Kidney epithelial cell (primary cell): ENCODE results near the gene APOBR. TPM values are rescaled to one million over a fixed set of nuclear protein-coding genes. Genes with fewer than 3 reads are reported as not detected.
"Not testable (repeated sequence)": the region's sequence is repeated elsewhere in the genome, so short reads cannot be mapped to it uniquely, and the experiment has no call there.

Experiments
- DNase-seq: peaks from one replicate; pipeline ENCODE4 v3.0.0-alpha.2; 2010; ENCODE audit warnings: low read depth
- H3K27me3 ChIP-seq: 2 replicates; pipeline ENCODE4 v1.6.0; 2011; ENCODE audit warnings: low read length; ENCODE audit not compliant: control insufficient read depth, insufficient read depth
- H3K36me3 ChIP-seq: 2 replicates; pipeline ENCODE4 v1.5.1; 2011; ENCODE audit warnings: low read length; ENCODE audit not compliant: control insufficient read depth, insufficient read depth
- H3K4me3 ChIP-seq: 2 replicates; pipeline ENCODE4 v1.5.1; 2011; ENCODE audit warnings: low read depth, mild to moderate bottlenecking, control low read depth, low read length
- CTCF ChIP-seq: IDR thresholded peaks from 2 replicates; pipeline ENCODE4 v1.5.1; 2011; ENCODE audit warnings: mild to moderate bottlenecking, moderate library complexity, low read length, control low read depth, inconsistent platforms; ENCODE audit not compliant: insufficient read depth, poor library complexity, severe bottlenecking
- total RNA-seq: library from RNA; depleted of rRNA; stranded (reverse); fragments of >200 nt; gene quantifications from 2 replicates; pipeline ENCODE4 v1.2.3, GENCODE V29; 2015

Gene APOBR, protein sequence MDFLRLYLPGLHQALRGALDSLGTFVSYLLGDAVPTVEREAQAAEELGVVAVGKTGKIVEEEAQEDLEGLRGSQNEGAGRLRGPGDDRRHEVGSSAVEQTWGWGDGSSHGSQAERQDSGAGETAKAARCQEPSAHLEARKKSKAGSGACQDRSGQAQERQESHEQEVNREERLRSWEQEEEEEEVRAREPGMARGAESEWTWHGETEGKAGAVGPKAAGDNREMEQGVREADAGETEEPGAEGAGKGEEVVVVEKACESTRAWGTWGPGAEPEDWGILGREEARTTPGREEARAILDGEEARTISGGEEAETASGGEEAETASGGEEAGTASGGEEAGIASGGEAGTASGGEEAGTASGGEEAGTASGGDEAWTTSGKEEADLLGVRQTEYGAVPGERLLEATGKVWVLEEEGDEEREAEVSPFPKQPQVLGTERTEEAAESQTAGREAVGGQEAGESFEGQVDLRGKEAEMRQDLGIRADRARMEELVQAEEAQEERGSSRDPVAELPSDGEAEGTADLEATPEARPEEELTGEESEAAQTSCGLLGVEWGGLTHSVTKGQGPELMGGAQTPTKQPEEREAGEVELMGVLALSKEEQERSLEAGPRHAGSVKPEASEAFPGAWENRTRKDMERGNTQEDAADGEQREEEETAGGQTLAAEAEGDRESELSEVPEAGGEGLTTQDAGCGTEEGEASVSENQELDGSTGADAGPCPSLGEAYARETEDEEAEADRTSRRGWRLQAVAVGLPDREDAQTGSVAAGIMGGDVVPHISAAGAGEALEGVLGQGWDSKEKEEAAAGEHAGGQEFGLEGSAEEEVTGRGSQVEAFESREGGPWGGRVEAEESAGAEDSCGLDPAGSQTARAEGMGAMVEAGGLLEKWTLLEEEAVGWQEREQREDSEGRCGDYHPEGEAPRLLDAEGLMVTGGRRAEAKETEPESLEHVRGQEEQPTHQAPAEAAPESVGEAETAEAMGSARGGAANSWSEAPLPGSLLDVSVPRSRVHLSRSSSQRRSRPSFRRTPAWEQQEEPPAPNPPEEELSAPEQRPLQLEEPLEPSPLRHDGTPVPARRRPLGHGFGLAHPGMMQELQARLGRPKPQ
- 0.21 TPM in 2 replicates for total RNA-seq

- H3K4me3 ChIP-seq, result no peak within 1 kb of the TSS
- no peaks in the 10 kb centered on the region for H3K36me3 ChIP-seq
- peaks cover 3% of the 10 kb centered on the region for H3K27me3 ChIP-seq
- no peak for DNase-seq
- no peak for TF ChIP-seq CTCF
Observed at GRCh38 chr16:28494121-28494851, at the start of gene APOBR. TSS of gene APOBR (plus strand) at chr16:28494643. CDS start at chr16:28494682, 39 bp downstream.

GRCh38 chr16:28446388-28446787 is 48.1 kb upstream of the APOBR start:
- not testable (repeated sequence) for H3K4me3 ChIP-seq, H3K27me3 ChIP-seq, H3K36me3 ChIP-seq, DNase-seq

DNA sequence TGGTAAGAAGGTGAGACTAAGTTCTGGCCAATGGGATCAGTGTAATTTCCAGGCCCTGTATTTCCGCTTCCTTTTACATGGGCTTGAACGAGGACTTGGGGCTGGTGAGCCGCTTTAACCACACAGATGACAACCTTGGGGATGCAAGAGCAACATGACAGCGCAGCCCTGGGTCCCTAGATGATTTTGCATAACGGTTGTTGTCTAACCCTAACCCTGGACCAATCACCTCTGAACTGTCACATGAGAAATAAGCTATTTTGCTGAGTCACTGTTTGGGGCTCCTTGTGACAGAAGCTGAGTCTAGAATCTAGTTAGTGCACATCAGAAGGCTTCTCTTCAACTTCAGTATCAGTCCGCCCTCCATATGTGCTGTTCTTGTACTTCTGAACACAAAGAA is 47.4 kb upstream of the APOBR start:
- not testable (repeated sequence) for H3K27me3 ChIP-seq, H3K4me3 ChIP-seq, DNase-seq

DNA sequence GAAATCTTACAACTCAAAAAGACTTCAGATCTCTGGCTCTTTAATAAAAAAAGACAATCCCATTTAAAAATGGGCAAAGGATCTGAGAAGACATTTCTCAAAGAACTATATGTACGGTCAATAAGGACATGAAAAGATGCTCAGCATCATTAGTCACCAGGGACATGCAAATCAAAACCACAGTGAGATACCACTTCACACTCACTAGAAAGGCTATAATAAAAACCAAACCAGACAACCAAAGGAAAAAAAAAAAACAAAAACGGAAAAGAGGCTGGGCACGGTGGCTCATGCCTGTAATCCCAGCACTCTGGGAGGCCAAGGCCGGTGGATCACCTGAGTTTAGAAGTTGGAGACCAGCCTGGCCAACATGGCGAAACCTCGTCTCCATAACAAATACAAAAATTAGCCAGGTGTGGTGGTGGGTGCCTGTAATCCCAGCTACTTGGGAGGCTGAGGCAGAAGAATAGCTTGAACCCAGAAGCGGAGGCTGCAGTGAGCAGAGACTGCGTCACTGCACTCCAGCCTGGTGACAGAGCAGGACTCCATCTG is 20.7 kb upstream of the APOBR start:
- Histone ChIP-seq H3K4me3 (no peak overlapping the region), H3K27me3 (no peaks in the 10 kb centered on the region), H3K36me3 (no peaks in the 10 kb centered on the region)
- TF ChIP-seq CTCF, result no peak
- no peak for DNase-seq

More for the DNA sequence above, 47.4 kb upstream of the APOBR start:
- not testable (repeated sequence) for H3K36me3 ChIP-seq

DNA sequence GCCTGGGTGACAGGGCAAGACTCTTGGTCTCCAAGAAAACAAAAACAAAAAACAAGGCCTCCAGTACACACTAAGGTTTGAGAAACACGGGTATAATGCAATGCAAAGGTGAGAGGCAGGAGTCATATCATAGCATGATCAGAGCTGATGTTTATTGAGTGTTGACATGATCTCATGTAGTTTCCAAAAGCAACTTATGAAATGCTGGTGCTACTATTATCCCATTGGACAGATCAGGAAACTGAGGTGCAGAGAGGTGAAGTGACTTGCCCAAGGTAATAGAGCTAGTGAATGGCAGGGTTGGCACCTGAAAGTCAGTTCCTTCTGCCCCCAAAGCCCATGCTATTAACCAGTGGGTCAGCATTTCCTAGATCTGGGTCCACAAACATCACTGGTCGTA is 19.2 kb upstream of the APOBR start:
- H3K27me3 ChIP-seq, result no peaks in the 10 kb centered on the region
- DNase-seq, result no peak
- TF ChIP-seq CTCF, result no peak
- no peaks in the 10 kb centered on the region for H3K36me3 ChIP-seq
- no peak overlapping the region for H3K4me3 ChIP-seq

DNA sequence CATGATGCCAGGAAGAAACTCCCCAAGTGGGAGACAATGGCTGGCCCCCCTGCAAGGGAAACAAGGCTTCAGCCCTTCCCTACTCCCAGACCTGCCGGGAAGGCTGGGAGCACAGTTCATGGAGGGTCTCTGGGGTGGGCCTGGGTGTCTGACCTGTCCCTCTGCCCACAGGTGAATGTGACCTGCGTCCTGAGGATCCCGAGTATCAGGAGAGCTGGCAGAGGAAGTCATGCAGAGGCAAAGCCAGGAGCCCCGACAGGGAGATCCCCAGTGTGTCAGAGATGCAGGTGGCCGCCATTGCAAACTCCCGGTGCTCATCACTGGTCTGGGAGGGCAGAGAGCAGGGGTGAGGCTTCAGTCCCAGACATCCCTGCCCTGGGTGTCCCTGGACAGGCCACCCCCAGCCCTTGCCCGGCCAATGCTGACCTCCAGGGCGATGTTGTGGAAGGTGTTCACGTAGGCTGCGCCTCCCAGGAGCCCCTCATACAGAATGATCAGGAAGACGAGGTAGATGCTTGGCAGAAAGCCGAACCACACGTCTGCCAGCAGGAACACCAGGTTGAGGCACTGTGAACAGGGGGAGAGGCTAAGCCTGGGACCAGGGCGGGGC is 17.0 kb upstream of the APOBR start:
- Histone ChIP-seq H3K27me3 (no peaks in the 10 kb centered on the region), H3K4me3 (no peak overlapping the region), H3K36me3 (no peaks in the 10 kb centered on the region)
- no peak for TF ChIP-seq CTCF
- DNase-seq, result no peak
